Measurements from ENCODE around the gene TMEM8B. TPM values are rescaled to one million over a fixed set of nuclear protein-coding genes. Genes with fewer than 3 reads are reported as not detected.

TMEM8B gene
- polyA plus RNA-seq, 3 donors: 30.2 to 36.2 (median 31.1) TPM

GRCh38 chr9:35836595-35836994 lies 7.6 kb downstream of the TMEM8B start:
- no peak for DNase-seq

GRCh38 chr9:35839926-35840325 lies 10.9 kb downstream of the TMEM8B start:
- DNase-seq: no peak

- no peak for DNase-seq
Observed at GRCh38 chr9:35840881-35841644, 12.0 kb downstream of the TMEM8B start.

- no peak for DNase-seq
Observed at GRCh38 chr9:35841645-35841900, 12.5 kb downstream of the TMEM8B start.

- no peak for DNase-seq
Observed at GRCh38 chr9:35842020-35842745, 13.2 kb downstream of the TMEM8B start.

GRCh38 chr9:35842795-35843194 lies 13.8 kb downstream of the TMEM8B start:
- no peak for DNase-seq

GRCh38 chr9:35844628-35845270 lies 15.7 kb downstream of the TMEM8B start:
- DNase-seq: peak; percentile 60

GRCh38 chr9:35845824-35846771 lies 17.1 kb downstream of the TMEM8B start:
- no peak for DNase-seq

GRCh38 chr9:35847792-35848572 lies 19.0 kb downstream of the TMEM8B start:
- DNase-seq: no peak

GRCh38 chr9:35852267-35852815 lies 23.3 kb downstream of the TMEM8B start:
- no peak for DNase-seq

GRCh38 chr9:35852876-35853865 lies 24.1 kb downstream of the TMEM8B start:
- DNase-seq: no peak

- no peak for DNase-seq
Observed at GRCh38 chr9:35854091-35854762, 25.2 kb downstream of the TMEM8B start.

- no peak for DNase-seq
Observed at GRCh38 chr9:35856206-35856605, 27.2 kb downstream of the TMEM8B start.

- no peak for DNase-seq
Observed at GRCh38 chr9:35856882-35857281, 27.9 kb downstream of the TMEM8B start.

GRCh38 chr9:35858458-35858857 lies 29.4 kb downstream of the TMEM8B start:
- no peak for DNase-seq

GRCh38 chr9:35859310-35859989 lies 30.4 kb downstream of the TMEM8B start:
- no peak for DNase-seq

GRCh38 chr9:35859990-35860339 lies 30.9 kb downstream of the TMEM8B start:
- DNase-seq: no peak

GRCh38 chr9:35861161-35861897 lies 32.3 kb downstream of the TMEM8B start:
- DNase-seq: no peak
